ENCODE results near the gene HDAC5.
"Not testable (repeated sequence)": the region's sequence is repeated elsewhere in the genome, so short reads cannot be mapped to it uniquely, and the experiment has no call there.

Gene HDAC5
- 8.7 to 62.8 (median 36.8) reads per million in 18 experiments for total RNA-seq

DNA sequence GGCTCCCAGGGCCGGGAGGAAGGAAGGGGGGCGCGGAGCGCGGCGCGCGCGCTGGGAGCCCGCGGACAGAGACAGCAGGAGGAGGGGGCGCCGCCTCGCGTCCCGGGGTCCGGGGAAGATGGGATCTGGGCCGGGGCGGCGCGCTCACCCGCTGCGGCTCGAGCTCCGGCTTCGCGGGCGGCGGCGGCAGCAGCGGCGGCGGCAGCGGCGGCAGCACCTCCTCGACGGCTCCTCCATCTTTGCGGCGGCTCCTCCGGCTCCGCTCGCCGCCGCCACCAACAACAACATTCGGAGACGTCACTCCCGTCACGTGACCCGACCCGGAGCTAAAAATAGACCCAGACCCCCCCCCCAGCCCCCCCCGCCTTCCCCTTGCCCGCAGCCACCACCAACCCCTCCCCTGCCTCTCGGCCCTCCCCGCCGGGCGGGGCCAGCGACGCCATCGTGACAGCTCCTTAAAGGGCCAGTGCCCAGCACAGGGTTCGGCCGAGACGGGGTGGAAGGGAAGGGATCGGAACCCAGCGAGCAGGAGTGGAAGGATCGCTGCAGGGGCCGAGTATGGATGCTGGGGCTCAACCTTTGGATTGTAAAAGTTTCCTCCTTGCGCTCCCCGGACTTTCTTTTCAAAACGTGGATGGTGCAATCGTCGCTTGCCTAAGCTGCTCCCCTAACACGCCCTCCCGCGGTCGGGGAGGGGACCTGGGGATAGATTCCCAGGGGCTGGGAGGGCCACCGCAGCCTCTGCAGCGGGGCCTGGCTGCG lies at the start of gene HDAC5:
TSS of gene HDAC5 (minus strand) at position 286 of the 762 bp plus-strand sequence. CDS start 6,126 bp downstream, outside the sequence.
- DNase-seq, result peak; percentile 93 to 96

- no peak for DNase-seq
Measured at GRCh38 chr17:44171931-44172455, 48.6 kb upstream of the HDAC5 start.

DNA sequence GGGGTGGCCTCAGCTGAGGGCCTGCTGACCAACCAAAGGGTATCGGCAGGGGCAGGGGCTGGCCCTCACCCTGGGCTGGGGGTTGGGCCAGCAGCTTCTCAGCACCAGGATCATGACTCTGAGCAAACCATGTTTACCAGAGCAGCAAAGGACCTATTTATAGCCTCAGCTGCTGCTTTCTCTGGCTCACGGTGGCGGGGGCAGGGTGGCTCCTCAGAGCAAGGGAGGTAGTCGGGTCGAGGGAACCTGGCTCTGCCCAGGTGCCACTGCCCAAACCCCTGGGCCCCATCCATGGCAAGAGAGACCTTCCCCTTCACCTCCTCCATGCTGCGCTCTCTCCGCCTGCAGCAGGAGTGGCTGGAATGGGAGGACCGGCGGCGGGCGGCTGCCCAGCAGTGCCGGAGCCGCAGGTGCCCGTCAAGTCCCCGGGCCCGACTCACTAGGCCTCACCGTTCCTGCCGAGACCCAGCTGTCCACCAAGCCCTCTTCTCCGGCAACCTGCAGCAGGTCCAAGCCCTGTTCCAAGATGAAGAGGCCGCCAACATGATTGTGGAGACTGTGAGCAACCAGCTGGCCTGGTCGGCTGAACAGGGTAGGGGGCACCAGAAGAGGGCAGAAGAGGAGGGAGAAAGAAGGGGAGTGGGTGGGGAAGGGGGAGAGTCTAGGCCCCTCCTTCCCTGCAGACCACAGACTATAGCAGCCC lies 47.2 kb upstream of the HDAC5 start, which contains the start of gene ASB16:
TSS of gene ASB16 (plus strand) at position 206 of the 703 bp plus-strand sequence. CDS start at position 292, 86 bp downstream.
- DNase-seq, result no peak

DNA sequence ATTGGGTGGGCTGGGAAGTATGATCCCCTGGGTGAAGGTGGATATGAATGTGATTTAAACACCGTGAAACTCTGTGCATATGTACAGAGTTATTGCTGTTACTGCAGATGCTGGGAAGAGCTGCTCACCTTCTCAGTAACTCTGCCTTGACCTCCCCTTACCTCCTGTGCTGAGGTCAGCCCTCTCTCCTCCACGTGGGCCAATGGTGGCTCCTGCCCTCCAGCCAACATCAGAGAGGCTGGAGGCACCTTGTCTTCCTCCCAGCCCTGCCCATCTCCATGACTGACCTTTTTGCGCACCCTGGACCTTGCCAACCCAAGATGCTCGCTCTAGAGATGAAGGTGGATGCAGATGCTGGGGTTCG lies 46.7 kb upstream of the HDAC5 start:
- no peak for DNase-seq

- DNase-seq, result no peak
Measured at GRCh38 chr17:44167181-44167861, 43.9 kb upstream of the HDAC5 start.

GRCh38 chr17:44164476-44164875 lies 41.0 kb upstream of the HDAC5 start:
- DNase-seq, result no peak

DNA sequence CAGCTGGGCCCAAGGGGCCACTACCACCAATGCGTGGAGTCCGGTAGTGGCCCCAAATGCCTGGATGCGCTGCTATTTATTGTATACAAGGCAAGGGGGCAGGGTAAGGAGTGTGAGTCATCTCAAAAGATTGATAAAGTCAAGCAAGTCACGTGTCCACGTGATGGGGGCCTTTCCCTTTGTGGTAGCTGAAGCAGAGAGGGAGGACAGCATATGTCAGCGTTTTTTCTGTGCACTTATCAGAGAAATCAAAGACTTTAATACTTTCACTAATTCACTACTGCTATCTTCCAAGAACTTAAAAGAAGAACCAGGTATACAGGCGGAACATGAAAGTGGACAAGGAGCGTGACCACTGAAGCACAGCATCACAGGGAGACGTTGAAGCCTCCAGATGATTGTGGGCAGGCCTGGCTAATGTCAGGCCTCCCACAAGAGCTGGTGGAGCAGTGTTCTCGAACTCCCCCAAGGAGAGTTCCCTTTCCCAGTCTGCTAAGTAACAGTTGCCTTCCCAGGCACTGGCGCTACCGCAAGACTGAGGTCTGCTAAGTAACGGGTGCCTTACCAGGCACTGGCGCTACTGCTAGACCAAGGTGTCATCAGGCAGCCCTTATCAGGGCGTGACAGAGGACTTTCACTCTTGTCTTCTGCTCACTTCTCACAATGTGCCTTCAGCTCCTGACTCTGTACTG lies 36.2 kb upstream of the HDAC5 start:
- no peak for DNase-seq

DNA sequence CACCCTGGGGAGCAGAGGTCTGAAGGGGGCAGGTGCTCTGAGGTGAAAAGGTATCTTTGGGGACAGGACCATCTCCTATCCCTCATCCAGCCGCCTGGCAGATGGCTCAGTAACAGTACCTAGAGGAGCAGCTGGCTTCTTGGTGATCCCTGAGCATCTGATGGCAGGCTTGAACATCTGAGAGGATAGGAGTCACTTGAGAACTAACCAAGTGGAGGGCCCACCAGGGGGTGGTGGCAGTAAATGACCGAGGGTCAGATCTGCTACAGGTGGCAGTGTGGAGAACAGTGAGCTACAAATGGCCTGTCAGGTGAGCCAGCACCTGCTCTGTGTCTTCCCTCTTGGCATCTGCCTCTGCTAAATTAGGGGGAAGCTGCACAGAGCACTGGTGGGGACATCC lies 32.0 kb upstream of the HDAC5 start:
- no peak for DNase-seq

GRCh38 chr17:44152875-44153274 lies 29.4 kb upstream of the HDAC5 start:
- no peak for DNase-seq

DNA sequence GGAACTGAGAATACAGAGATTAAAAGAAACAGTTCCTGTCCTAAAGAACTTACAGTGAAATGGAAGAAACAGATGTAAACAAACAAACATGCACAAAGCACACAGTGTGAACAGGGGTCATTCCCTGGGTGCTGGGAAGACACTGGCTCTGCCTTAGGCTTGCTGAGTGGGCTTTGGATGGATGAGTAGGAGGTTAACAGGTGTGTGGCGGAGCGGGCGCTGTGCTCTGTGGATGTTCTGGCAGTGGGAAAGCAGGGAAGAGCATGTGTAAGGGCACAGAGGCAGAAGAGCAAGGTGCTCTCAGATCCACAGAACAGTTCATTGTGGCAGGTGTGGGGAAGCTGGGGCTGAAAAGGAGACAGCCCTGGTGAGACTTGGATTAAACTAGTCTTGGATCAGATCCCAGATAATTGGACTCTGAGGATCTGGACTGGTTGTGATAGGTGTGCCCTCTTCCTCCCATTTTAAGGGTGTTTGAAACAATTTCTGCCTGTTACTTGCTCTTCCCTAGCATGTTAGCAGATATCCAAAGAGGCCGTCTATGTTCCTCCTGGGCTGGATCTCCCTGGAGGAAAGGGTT lies 26.4 kb upstream of the HDAC5 start:
- no peak for DNase-seq

DNA sequence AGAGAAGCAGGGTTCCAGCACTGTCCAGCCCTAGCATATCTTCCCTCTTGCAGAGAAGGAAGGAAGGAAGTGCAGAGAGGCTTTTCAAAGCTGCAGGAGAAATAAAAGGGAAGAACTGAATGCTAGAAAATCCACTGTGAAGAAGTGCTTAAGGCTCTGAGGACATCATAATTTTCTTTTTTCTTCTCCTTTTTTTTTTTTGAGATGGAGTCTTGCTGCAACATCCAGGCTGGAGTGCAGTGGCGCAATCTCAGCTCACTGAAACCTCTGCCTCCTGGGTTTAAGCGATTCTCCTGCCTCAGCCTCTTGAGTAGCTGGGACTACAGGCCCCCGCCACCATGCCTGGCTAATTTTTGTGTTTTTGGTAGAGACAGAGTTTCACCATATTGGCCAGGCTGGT lies 25.6 kb upstream of the HDAC5 start:
- DNase-seq, result peak; percentile 28 to 65

DNA sequence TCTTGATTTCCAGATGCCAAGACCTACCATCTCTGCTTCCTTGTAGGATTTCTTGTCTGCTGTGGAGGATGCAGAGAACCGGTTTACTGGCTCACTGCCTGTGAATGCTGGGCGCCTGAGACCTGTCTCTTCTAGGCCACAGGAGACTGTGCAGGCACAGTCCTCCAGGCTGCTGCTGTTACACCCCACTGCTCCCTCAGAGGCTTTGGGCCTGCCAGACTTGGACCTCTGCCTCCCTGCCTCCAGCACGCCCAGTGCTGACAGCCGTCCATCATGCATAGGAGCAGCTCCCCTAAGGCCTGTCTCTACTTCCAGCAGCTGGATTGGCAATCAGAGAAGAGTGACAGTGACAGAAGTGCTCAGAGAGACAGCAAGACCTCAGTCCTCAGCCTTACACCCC lies 24.4 kb upstream of the HDAC5 start:
- DNase-seq, result no peak

GRCh38 chr17:44146375-44147346 lies 23.2 kb upstream of the HDAC5 start:
- DNase-seq, result peak; percentile 36 to 52

DNA sequence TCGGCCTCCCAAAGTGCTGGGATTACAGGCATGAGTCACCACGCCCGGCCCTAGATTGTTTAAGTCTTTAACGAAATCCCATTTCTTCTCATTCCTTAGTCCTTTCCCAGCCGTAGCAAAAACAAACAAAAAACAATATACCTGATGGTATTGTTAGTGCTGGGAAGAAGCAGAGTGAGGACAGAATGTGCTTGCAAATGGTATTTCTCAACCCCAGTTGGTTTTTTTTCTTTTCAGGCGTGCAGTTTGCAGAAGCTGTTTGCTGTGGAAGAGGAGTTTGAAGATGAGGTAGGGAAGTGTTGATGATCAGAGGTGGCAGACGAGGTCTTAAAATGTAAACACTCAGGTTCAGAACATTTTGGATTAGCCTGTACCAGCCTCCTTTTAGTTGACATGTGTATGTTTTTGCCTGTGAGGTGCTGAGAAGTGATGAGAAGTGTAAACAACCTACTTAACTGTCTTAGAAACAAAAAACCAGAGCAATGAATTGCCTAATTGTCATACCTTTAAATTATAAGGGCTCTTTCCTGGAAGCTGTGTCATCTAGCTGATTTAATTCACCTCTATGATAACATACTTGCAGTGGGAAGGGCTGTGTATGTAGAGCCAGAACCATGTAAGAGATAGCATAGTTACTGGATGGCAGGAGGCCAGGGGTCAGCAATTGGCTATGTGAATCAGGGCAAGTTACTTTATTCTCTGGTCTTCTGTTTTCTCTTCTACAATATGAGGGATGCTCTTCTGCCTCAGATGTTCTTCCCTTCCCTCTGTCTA lies 21.7 kb upstream of the HDAC5 start:
- no peak for DNase-seq

- DNase-seq, result not testable (repeated sequence)
Measured at GRCh38 chr17:44143921-44144320, 20.5 kb upstream of the HDAC5 start.

- peak; percentile 90 to 97 for DNase-seq
Measured at GRCh38 chr17:44137891-44138709, 14.7 kb upstream of the HDAC5 start.

DNA sequence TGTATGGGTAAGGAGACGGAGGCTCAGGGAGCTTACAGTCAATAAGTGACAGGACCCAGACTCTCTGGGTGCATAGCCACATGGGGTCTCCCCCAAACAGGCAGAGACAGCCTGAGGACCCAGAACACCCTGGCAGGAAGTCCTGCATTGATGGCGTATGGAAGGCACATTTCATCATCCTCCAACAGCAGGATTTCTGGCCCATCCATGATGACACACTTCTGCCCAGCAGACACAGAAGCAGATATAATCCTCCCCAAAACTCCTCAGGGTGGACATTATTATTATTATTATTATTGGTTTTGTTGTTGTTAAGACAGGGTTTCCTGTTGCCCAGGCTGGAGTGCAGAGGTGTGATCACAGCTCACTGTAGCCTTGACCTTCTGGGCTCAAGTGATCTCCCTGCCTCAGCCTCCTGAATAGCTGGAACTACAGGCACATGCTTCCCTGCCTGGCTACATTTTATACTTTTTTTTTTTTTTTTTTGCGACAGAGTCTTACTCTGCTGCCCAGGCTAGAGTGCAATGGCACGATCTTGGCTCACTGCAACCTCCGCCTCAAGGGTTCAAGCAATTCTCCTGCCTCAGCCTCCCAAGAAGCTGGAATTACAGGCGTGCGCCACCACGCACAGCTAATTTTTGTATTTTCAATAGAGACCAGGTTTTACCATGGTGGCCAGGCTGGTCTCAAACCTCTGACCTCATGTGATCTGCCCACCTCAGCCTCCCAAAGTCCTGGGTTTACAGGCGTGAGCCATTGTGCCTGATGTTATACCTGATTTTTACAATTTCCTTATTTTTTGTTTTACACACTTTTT lies 11.5 kb upstream of the HDAC5 start:
- peak in 1 of 2 donors; percentile 16 for DNase-seq

DNA sequence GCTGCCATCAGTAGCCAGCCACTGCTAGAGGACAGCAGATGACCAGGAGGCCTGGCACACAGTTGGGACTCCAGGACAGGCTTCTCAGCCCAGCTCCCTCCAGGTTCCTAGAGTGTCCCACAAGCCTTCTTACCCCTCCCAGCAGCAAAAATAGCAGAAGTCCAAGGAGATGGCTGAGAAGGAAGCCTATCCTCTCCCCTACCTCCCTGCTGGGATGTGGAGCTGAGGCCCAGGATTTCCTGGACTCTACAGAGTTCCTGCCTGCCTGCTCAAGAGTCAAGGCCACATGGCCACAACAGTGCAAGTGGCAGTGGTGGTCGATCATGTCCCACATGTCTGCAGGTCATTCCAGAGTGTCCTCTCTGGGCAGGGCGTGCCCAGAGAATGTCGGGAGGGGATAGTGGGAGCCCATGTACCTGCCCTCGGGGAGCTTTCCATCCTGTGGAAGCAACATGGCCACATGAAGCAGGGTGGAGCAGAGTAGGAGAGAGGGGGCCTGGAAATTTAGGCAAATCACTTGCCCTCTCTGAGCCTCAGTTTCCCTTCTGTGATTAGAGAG lies 10.6 kb upstream of the HDAC5 start:
- no peak for DNase-seq
